OCI-LY7 (cell line): ENCODE data around the gene SPATA31E1.

Experiments
- EZH2phosphoT487 ChIP-seq: fragments of 200-600 bp; sonication (generic); IDR thresholded peaks from 2 replicates; pipeline ENCODE4 v1.6.1; 2018; ENCODE audit warnings: low read depth, borderline replicate concordance, mild to moderate bottlenecking, mixed run types, antibody characterized with exemption, low read length, moderate library complexity, mixed read lengths
- TF ChIP-seq, protein P1 (sequence below): fragments of 200-600 bp; sonication (generic); conservative IDR thresholded peaks from 2 replicates; pipeline ENCODE4 v1.5.1; 2014; ENCODE audit warnings: mild to moderate bottlenecking, antibody characterized with exemption, low read length, moderate library complexity, mixed read lengths

DNA sequence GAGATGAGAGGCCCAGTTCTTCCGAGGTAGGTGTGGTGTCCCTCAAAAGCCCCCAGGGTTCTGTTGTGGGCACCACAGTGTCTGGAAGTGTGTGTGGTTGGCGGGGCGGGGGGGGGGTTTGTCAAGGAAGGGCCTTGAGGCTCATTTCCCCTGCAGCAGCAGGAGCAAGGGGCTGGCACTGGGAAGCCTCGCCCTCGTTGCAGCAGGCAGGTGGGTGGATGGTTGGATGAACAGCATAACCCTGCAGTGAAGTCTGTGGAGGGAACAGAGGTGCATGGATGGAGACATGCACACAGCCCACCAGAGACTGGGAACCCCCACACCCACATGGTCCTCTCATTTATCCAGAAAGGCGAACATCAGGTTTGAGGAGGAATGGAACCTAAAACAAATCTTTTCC lies 2.0 kb upstream of the SPATA31E1 start:
- TF ChIP-seq, protein P1, sequence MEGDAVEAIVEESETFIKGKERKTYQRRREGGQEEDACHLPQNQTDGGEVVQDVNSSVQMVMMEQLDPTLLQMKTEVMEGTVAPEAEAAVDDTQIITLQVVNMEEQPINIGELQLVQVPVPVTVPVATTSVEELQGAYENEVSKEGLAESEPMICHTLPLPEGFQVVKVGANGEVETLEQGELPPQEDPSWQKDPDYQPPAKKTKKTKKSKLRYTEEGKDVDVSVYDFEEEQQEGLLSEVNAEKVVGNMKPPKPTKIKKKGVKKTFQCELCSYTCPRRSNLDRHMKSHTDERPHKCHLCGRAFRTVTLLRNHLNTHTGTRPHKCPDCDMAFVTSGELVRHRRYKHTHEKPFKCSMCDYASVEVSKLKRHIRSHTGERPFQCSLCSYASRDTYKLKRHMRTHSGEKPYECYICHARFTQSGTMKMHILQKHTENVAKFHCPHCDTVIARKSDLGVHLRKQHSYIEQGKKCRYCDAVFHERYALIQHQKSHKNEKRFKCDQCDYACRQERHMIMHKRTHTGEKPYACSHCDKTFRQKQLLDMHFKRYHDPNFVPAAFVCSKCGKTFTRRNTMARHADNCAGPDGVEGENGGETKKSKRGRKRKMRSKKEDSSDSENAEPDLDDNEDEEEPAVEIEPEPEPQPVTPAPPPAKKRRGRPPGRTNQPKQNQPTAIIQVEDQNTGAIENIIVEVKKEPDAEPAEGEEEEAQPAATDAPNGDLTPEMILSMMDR = no peak
- no peak for TF ChIP-seq EZH2phosphoT487
